ENCODE data around the gene SNAPC2.
"Not testable (repeated sequence)": the region's sequence is repeated elsewhere in the genome, so short reads cannot be mapped to it uniquely, and the experiment has no call there.

SNAPC2 gene

GRCh38 chr19:7893362-7894101 lies 26.6 kb upstream of the SNAPC2 start:
- DNase-seq: not testable (repeated sequence)

- no peak for DNase-seq
Measured at GRCh38 chr19:7894612-7895309, 25.4 kb upstream of the SNAPC2 start.

- DNase-seq: no peak
Measured at GRCh38 chr19:7895565-7895964, 24.6 kb upstream of the SNAPC2 start.

- no peak for DNase-seq
Measured at GRCh38 chr19:7897292-7897691, 22.8 kb upstream of the SNAPC2 start.

DNA sequence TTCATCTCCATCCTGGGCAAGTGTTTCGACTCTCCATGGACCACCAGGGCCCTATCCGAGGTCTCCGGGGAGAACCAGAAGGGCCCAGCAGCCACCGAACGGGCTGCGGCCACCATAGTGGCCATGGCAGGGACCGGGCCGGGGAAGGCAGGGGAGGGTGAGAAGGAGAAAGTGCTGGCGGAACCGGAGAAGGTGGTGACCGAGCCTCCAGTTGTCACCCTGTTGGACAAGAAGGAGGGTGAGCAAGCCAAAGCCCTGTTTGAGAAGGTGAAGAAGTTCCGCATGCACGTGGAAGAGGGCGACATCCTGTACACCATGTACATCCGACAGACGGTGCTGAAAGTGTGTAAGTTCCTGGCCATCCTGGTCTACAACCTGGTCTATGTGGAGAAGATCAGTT lies 21.2 kb upstream of the SNAPC2 start:
- DNase-seq: no peak

GRCh38 chr19:7899751-7900378 lies 20.3 kb upstream of the SNAPC2 start:
- DNase-seq: no peak

DNA sequence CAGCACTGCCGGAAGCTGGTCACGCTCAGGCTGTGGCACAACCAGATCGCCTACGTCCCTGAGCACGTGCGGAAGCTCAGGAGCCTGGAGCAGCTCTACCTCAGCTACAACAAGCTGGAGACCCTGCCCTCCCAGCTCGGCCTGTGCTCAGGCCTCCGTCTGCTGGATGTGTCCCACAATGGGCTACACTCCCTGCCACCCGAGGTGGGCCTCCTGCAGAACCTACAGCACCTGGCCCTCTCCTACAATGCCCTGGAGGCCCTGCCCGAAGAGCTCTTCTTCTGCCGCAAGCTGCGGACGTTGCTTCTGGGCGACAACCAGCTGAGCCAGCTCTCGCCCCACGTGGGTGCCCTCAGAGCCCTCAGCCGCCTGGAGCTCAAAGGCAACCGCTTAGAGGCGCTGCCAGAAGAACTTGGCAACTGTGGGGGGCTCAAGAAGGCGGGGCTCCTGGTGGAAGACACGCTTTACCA lies 19.7 kb upstream of the SNAPC2 start:
- DNase-seq: no peak

DNA sequence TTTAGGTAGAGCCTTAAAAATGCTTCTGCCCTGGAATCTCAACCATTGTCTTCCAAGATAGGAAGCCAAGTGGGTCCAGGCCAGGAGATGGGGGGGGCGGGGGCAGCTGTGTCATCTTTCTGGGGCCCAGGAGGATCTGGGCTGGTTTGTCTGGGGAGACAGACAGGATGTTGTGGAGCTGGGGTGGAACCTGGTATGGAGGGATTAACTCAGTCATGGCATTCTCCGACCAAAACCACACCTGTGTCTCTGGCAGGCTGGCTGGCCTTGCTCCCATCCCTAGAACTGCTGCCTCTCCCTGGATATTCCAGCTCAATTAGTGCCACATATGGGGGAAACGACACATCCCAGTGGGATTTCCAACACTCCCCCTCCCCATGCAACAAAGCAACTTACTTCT lies 19.2 kb upstream of the SNAPC2 start:
- DNase-seq: no peak

DNA sequence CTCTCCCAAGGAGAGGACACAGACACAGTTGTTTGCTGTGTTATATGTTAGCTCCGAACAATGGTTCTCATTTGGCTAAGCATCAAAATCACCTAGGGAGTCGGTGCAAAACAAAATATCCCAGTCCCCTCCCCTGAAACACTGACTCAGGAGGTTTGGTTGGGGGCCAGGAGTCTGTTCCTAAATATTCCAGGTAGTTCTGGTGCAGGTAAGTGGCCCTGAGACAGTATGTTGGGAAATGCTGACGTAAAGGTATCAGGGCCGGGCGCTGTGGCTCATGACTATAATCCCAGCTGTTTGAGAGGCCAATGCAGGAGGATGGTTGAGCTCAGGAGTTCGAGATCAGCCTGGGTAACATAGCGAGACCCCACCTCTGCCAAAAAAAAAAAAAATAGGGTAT lies 18.8 kb upstream of the SNAPC2 start:
- no peak for DNase-seq

- no peak for DNase-seq
Measured at GRCh38 chr19:7902796-7903243, 17.3 kb upstream of the SNAPC2 start.

- peak; percentile 100 for DNase-seq
Measured at GRCh38 chr19:7903244-7904073, 16.7 kb upstream of the SNAPC2 start, which contains the start of gene MAP2K7. Gene MAP2K7 (plus strand): TSS chr19:7903877. CDS start chr19:7903945, 68 bp downstream.

DNA sequence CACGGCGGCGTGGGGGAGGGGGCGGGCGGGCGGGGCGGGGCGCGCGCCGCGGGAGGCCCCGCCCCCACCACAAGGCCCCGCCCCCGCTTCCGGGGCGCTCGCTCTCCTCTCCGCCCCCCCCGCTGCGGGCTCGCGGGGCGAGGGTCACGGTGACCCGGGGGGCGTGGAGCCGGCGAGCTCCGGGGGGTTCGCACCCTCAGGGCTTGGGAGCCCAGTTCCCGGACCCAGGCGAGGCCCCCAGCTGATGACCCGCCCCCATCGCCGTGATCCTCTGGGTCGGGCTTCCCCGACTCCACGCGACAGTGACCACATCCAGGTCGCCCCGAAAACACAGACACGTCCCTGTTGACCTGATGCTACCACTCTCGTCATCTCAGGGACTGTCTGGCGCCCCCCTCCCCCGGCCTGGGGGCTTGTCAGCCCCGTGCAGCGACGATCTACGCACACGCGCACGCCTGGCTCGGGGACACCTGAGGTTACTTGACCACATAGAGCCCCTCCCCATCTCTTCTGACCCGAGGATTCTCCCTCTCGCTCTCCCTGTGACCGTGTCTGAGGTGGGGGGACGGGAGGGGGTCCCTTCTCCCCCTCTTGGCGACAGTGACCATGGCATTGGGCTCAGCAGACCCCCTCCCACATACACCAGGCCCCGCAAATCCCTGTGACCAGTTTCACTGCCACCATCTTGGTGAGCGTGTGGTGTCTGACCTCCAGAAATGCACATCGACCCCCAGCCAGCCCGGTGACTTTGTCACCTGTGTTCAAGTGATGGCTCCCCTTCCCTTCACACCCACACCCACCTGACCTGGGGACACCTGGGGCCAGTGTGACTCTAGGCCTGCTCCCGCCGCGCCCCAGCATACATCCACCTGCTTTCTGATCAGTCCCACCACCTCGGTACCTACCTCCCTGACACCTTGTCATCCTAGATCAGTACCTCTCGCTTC lies 15.8 kb upstream of the SNAPC2 start:
- no peak for DNase-seq

- DNase-seq: no peak
Measured at GRCh38 chr19:7905268-7905667, 14.9 kb upstream of the SNAPC2 start.

GRCh38 chr19:7905859-7906258 lies 14.3 kb upstream of the SNAPC2 start:
- no peak for DNase-seq

- DNase-seq: no peak
Measured at GRCh38 chr19:7907122-7907521, 13.0 kb upstream of the SNAPC2 start.

GRCh38 chr19:7907544-7907943 lies 12.6 kb upstream of the SNAPC2 start:
- DNase-seq: no peak

DNA sequence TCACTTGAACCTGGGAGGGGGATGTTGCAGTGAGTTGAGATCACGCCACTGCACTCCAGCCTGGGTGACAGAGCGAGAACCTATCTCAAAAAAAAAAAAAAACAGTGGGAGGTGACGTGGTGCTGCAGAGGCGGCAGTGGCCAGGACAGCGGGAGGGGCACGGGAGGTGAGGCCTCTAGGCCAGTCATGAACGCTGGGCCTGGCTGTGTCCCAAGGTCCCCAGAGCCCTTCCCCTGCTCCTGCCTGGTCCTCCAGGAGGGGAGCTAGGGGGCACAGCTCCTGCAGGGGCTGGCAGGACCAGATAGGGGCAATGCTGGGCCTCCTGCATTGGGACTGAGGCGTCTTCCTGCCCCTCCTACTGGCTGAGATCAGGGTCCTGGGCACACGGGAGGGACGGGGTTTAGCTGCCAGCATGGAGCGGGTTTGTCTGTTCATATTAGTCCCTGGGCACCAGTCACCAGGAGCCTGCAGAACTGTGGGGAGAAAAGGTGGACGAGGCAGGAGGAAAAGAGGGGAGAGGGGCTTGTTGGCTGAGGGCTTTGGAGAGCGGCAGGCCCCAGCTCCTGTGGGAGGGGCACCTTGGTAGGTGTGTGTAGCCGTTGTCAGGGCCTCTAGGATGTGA lies 11.9 kb upstream of the SNAPC2 start:
- DNase-seq: no peak

DNA sequence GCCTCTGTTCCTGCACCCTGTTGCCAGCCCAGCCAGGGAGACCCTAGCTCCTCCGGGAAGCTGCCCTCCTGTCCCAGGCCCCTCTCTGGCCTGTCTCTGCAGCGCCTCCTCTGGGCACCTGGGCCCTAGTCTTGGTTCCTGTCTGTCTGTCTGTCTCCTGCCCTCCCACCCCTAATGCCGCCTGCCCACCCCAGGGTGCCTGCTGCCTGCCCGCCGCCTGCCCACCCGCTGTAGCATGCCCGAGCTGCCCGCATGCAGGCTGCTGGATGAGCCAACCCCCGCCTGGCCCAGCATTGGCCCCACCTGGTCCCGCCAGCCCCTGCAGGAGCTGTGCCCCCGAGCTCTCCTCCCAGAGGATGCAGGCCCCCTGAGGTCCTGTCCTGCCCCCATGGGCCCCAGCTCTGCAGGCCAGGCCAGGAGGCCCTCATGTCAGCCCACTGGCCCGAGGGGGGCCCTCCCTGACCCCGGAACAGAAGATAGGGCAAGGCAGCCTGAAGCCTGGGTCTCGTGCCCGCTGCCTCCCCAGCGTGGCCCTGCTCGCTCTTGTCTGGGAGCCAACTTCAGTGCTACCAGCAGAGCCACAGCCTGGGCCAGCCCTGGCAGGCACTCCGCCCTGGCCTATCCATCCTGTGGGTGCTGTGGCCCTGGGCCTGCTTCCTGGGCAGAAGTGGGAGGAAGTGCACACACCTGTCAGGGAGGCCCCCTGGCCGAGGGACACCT lies 11.2 kb upstream of the SNAPC2 start:
- DNase-seq: no peak

DNA sequence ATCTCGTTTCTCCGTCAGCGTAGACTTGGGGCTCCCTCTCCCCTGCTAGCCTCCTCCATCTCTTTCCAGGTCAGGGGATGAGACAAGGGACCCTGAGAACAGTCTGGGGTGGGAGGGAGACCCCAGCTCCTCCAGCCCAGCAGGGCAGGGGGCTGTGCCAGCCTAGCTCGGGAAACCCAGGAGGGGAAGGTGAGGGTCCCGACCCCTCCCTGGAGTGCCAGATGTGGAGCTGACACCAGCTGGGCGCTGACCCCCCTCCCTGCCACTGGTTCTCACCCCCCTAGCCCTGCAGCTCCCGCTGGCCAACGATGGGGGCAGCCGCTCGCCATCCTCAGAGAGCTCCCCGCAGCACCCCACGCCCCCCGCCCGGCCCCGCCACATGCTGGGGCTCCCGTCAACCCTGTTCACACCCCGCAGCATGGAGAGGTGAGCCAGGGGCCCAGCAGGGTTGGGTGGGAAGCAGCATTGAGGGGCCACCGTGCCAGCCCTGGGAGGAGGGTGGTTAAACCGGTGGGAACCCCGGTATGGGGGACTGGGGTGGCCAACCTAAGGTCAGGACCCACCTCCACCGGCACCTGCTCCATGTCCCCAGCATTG lies 10.6 kb upstream of the SNAPC2 start:
- DNase-seq: no peak

Data from NK-92 treated with Interleukin-12 subunit alpha and Interleukin-12 subunit beta, amount 100 ng/mL, for 24 hours (cell line).